ENCODE results near the gene BZW1. TPM values are rescaled to one million over a fixed set of nuclear protein-coding genes. Genes with fewer than 3 reads are reported as not detected.

The BZW1 gene
- total RNA-seq, 4 donors from 2014 or later: 253 to 372 (median 274) TPM

DNA sequence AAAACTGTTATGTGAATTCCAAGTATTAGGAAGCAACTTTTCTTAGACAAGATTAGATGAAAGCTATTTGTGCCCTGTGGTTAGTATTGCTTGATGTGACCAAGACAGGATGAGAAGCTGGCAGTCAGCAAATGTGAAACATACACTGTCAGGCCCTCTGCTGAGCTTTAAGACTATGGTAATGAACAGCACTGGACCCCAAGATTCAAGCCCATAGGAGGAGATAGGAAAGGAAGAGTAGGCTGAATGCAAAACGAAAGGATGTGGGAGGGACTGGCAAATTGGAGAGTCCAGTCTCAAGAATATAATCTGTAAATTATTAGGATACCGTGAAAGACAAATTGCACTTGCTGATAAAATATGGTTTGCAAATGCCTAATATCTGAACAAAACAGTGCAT lies 16.4 kb downstream of the BZW1 start:
- Histone ChIP-seq H3K27me3 (no peaks in the 10 kb centered on the region), H3K9me3 (no peaks in the 10 kb centered on the region), H3K4me3 (no peak overlapping the region), H3K4me1 (peaks cover 0 to 19% (median 0%) of the 10 kb centered on the region in 3 donors), H3K27ac (no peak overlapping the region), H3K36me3 (peaks cover 0 to 15% of the 10 kb centered on the region in 2 donors)
- 88 to 100% methylated on average over 1 to 2 of the region's 2 CpGs for WGBS, 2 donors (ENCODE audit: low coverage in 1 of 2)
- no peak for ATAC-seq
- TF ChIP-seq, protein P1, sequence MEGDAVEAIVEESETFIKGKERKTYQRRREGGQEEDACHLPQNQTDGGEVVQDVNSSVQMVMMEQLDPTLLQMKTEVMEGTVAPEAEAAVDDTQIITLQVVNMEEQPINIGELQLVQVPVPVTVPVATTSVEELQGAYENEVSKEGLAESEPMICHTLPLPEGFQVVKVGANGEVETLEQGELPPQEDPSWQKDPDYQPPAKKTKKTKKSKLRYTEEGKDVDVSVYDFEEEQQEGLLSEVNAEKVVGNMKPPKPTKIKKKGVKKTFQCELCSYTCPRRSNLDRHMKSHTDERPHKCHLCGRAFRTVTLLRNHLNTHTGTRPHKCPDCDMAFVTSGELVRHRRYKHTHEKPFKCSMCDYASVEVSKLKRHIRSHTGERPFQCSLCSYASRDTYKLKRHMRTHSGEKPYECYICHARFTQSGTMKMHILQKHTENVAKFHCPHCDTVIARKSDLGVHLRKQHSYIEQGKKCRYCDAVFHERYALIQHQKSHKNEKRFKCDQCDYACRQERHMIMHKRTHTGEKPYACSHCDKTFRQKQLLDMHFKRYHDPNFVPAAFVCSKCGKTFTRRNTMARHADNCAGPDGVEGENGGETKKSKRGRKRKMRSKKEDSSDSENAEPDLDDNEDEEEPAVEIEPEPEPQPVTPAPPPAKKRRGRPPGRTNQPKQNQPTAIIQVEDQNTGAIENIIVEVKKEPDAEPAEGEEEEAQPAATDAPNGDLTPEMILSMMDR (IDR thresholded peaks at IDR 0.05): no peak
- no peak for TF ChIP-seq POLR2A (IDR thresholded peaks at IDR 0.05)
- TF ChIP-seq POLR2AphosphoS5 (IDR thresholded peaks at IDR 0.05): no peak
- TF ChIP-seq EP300 (IDR thresholded peaks at IDR 0.05): no peak

DNA sequence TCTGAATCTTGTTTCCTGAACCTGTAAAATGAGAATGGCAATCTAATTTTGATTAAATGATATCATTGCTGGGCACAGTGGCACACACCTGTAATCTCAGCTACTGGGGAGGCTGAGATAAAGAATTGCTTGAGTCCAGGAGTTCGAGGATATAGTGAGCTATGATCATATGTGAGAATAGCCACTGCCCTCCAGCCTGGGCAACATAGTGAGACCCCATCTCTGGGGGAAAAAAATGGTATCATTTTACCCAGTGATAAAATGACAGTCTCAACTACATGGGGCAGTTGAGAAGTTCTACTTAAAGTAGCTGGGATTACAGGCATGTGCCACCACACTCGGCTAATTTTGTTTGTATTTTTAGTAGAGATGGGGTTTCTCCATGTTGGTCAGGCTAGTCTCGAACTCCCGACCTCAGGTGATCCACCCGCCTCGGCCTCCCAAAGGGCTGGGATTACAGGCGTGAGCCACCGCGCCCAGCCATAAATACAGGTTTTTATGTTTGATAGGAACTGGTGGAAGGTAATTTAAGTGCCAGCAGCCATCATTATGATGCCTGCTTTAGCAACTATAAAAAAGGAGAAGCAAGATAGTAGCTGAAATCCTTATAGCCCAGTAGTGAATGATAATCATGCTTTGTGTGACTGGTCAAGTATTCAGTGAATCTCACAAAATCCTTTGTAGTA lies 17.0 kb downstream of the BZW1 start:
- H3K27ac ChIP-seq: no peak overlapping the region
- whole genome bisulfite sequencing, 2 donors (ENCODE audit: low coverage in 1 of 2): 93 to 95% methylated on average over 2 to 6 of the region's 9 CpGs
- H3K4me3 ChIP-seq: no peak overlapping the region
- no peaks in the 10 kb centered on the region for H3K9me3 ChIP-seq
- TF ChIP-seq POLR2A (IDR thresholded peaks at IDR 0.05) (no peak), POLR2AphosphoS5 (IDR thresholded peaks at IDR 0.05) (no peak), EP300 (IDR thresholded peaks at IDR 0.05) (no peak)
- TF ChIP-seq, protein P1 (IDR thresholded peaks at IDR 0.05): no peak
- no peaks in the 10 kb centered on the region for H3K27me3 ChIP-seq
- peaks cover 0 to 19% (median 0%) of the 10 kb centered on the region in 3 donors for H3K4me1 ChIP-seq
- no peak for ATAC-seq
- peaks cover 0 to 15% of the 10 kb centered on the region in 2 donors for H3K36me3 ChIP-seq

DNA sequence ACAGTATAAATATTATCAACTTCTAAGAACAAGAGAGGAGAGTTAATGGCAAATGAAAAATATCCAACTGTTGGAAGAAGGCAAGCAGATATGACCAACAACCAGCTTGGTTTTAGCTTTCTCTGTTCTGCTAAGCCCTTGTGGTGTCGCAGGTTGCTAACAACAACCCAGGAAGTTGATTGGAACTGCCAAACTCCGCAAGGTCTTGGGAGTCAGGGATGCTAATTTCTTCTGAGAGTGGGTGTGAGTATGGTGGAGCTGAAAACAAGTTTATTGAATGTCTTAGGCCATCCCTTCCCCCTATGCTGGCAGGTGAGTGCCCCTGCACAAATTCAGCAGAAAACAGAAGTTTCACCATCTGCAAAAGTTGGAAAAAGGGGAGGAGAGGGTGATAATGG lies 17.5 kb downstream of the BZW1 start:
- Histone ChIP-seq H3K27ac (no peak overlapping the region), H3K4me3 (no peak overlapping the region), H3K27me3 (no peaks in the 10 kb centered on the region), H3K36me3 (peaks cover 0 to 10% of the 10 kb centered on the region in 2 donors), H3K4me1 (peaks cover 0 to 16% (median 0%) of the 10 kb centered on the region in 3 donors), H3K9me3 (no peaks in the 10 kb centered on the region)
- TF ChIP-seq POLR2A (IDR thresholded peaks at IDR 0.05): no peak
- TF ChIP-seq, protein P1 (IDR thresholded peaks at IDR 0.05): no peak
- no peak for TF ChIP-seq EP300 (IDR thresholded peaks at IDR 0.05)
- no peak for TF ChIP-seq POLR2AphosphoS5 (IDR thresholded peaks at IDR 0.05)
- ATAC-seq: no peak
- WGBS, 2 donors (ENCODE audit: low coverage in 1 of 2): 91 to 95% methylated on average over 2 of the region's 2 CpGs

DNA sequence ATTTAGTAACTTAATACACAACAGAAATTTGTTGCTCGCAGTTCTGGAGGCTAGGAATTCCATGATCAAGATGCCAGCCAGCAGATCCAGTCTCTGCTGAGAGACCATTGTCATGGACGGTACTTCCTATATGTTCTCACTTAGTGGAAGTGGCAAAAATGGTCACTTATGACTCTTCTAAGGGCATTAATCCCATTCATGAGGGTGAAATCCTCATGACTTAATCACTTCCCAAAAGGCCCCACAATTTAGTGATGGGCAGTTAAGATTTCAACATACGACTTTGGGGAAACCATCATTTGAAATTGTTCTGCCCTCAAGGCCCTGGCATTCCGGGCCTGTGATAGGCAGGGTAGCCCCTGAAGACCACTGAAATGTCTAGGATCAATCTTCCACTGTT lies 23.0 kb downstream of the BZW1 start:
- H3K27me3 ChIP-seq: no peaks in the 10 kb centered on the region
- WGBS, 2 donors (ENCODE audit: low coverage in 1 of 2): 81 to 100% methylated on average over 2 to 4 of the region's 4 CpGs
- no peaks in the 10 kb centered on the region for H3K36me3 ChIP-seq
- no peaks in the 10 kb centered on the region for H3K4me1 ChIP-seq
- ATAC-seq: no peak
- no peak overlapping the region for H3K4me3 ChIP-seq
- no peak overlapping the region for H3K27ac ChIP-seq
- TF ChIP-seq POLR2A (IDR thresholded peaks at IDR 0.05) (no peak), EP300 (IDR thresholded peaks at IDR 0.05) (no peak), POLR2AphosphoS5 (IDR thresholded peaks at IDR 0.05) (no peak)
- TF ChIP-seq, protein P1 (IDR thresholded peaks at IDR 0.05): no peak
- peaks cover 0 to 10% (median 0%) of the 10 kb centered on the region in 3 donors for H3K9me3 ChIP-seq

DNA sequence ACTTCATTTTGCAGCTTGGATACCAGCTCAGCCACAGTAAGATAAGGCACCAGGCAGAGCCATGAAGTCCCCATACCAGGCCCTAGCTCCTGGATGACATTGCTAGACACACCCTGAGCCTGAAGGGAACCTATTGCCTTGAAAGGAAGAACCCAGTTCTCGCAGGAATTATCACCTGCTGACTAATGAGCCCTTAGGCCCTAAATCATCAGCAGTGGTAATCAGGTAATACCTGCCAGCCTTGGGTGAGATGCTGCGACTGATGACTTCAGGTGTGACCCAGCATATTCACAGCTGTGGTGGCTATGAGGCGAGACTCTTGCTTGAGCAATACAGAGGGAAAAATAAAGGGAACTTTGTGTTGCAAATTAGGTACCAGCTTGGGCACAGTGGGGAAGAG lies 27.8 kb downstream of the BZW1 start:
- ATAC-seq: no peak
- peaks cover 0 to 10% (median 0%) of the 10 kb centered on the region in 3 donors for H3K9me3 ChIP-seq
- 78 to 93% methylated on average over 2 to 3 of the region's 3 CpGs for WGBS, 2 donors (ENCODE audit: low coverage in 1 of 2)

More for the DNA sequence above, 27.8 kb downstream of the BZW1 start:
- Histone ChIP-seq H3K4me3 (no peak overlapping the region), H3K4me1 (no peaks in the 10 kb centered on the region), H3K27ac (no peak overlapping the region), H3K36me3 (no peaks in the 10 kb centered on the region), H3K27me3 (no peaks in the 10 kb centered on the region)
- TF ChIP-seq, protein P1 (IDR thresholded peaks at IDR 0.05): no peak
- no peak for TF ChIP-seq EP300 (IDR thresholded peaks at IDR 0.05)
- TF ChIP-seq POLR2A (IDR thresholded peaks at IDR 0.05): no peak
- TF ChIP-seq POLR2AphosphoS5 (IDR thresholded peaks at IDR 0.05): no peak
